CD14-positive monocyte (primary cell): ENCODE measurements around the gene NUDT9. TPM values are rescaled to one million over a fixed set of nuclear protein-coding genes. Genes with fewer than 3 reads are reported as not detected.

Source experiments
- DNase-seq, 3 donors: peaks; one replicate each; pipeline ENCODE4 v3.0.0-alpha.2; 2011 to 2022
- H2AFZ ChIP-seq: 2 replicates; pipeline ENCODE4 v1.6.0; 2012; ENCODE audit warnings: mild to moderate bottlenecking, low read depth, low read length, inconsistent platforms; ENCODE audit not compliant: insufficient read depth, poor library complexity, severe bottlenecking
- H3K27ac ChIP-seq, 2 donors: 1 replicate in 1 of 2; 2 replicates in 1 of 2; pipeline ENCODE4 v1.5.1; 2012 to 2013; ENCODE audit warnings: low read length in 2 of 2, control low read depth in 1 of 2, inconsistent platforms in 1 of 2, low read depth in 1 of 2, mild to moderate bottlenecking in 1 of 2
- H3K27me3 ChIP-seq, 2 donors: one replicate each; pipeline versions ENCODE4 v1.6.0 to v1.6.1; 2011 to 2013; ENCODE audit warnings: low read length in 2 of 2; ENCODE audit not compliant: control insufficient read depth in 2 of 2, insufficient read depth in 2 of 2
- H3K36me3 ChIP-seq, 2 donors: replicated peaks in 1 of 2; 1 replicate in 1 of 2; 2 replicates in 1 of 2; pipeline versions ENCODE4 v1.5.1 to v1.6.1; 2012 to 2013; ENCODE audit warnings: low read length in 2 of 2, control low read depth in 1 of 2, inconsistent platforms in 1 of 2, mild to moderate bottlenecking in 1 of 2; ENCODE audit not compliant: insufficient read depth in 2 of 2, control insufficient read depth in 1 of 2
- H3K4me1 ChIP-seq, 2 donors: 1 replicate in 1 of 2; 2 replicates in 1 of 2; pipeline versions ENCODE4 v1.5.1 to v1.6.1; 2012 to 2013; ENCODE audit warnings: low read length in 2 of 2, control low read depth in 1 of 2, inconsistent platforms in 1 of 2, mild to moderate bottlenecking in 1 of 2, moderate library complexity in 1 of 2; ENCODE audit not compliant: insufficient read depth in 2 of 2, control insufficient read depth in 1 of 2
- H3K4me2 ChIP-seq: replicated peaks from 2 replicates; pipeline ENCODE3; 2012; ENCODE audit warnings: low read length, moderate library complexity, mild to moderate bottlenecking; ENCODE audit not compliant: poor library complexity, severe bottlenecking; ENCODE audit errors: extremely low read depth
- H3K4me3 ChIP-seq, 3 experiments: fragments of 200-600 bp in 1 of 3; sonication (generic) in 1 of 3; replicated peaks in 1 of 3; 1 replicate in 2 of 3; 2 replicates in 1 of 3; pipeline ENCODE4 v1.5.1; 2011 to 2013; ENCODE audit warnings: low read length in 3 of 3, mild to moderate bottlenecking in 3 of 3, control low read depth in 2 of 3, low read depth in 2 of 3, inconsistent platforms in 1 of 3, moderate library complexity in 1 of 3
- H3K79me2 ChIP-seq: 2 replicates; pipeline ENCODE4 v1.6.0; 2012; ENCODE audit warnings: mild to moderate bottlenecking, control low read depth, inconsistent platforms, low read length, moderate library complexity; ENCODE audit not compliant: insufficient read depth
- H3K9ac ChIP-seq: 2 replicates; pipeline ENCODE4 v1.6.0; 2017; ENCODE audit warnings: low read length, mild to moderate bottlenecking; ENCODE audit not compliant: insufficient read depth, poor library complexity, severe bottlenecking
- H3K9me3 ChIP-seq, 2 donors: replicated peaks in 1 of 2; 1 replicate in 1 of 2; 2 replicates in 1 of 2; pipeline versions ENCODE4 v1.5.1 to v1.6.1; 2012 to 2013; ENCODE audit warnings: low read length in 2 of 2, control low read depth in 1 of 2; ENCODE audit not compliant: control insufficient read depth in 1 of 2, insufficient read depth in 1 of 2
- H4K20me1 ChIP-seq: 2 replicates; pipeline ENCODE4 v1.6.0; 2012; ENCODE audit warnings: mild to moderate bottlenecking, low read length, control low read depth, moderate library complexity; ENCODE audit not compliant: insufficient read depth
- H3K27ac Mint-ChIP-seq, 7 donors: one replicate each; pipeline ENCODE4 v1.8.0; 2020; ENCODE audit warnings: mild to moderate bottlenecking in 7 of 7, mixed read lengths in 7 of 7, moderate library complexity in 6 of 7, inconsistent platforms in 2 of 7
- H3K27me3 Mint-ChIP-seq, 3 donors: one replicate each; pipeline ENCODE4 v1.8.0; 2021 to 2022; ENCODE audit warnings: low read depth in 3 of 3, mild to moderate bottlenecking in 3 of 3, mixed read lengths in 3 of 3, moderate library complexity in 3 of 3, inconsistent platforms in 1 of 3
- H3K36me3 Mint-ChIP-seq, 2 donors: one replicate each; pipeline ENCODE4 v1.8.0; 2020; ENCODE audit warnings: mixed read lengths in 2 of 2, inconsistent platforms in 1 of 2, mild to moderate bottlenecking in 1 of 2
- H3K4me1 Mint-ChIP-seq: one replicate; pipeline ENCODE4 v1.8.0; 2020; ENCODE audit warnings: mild to moderate bottlenecking, mixed read lengths
- H3K4me3 Mint-ChIP-seq, 2 donors: one replicate each; pipeline ENCODE4 v1.8.0; 2020; ENCODE audit warnings: mild to moderate bottlenecking in 2 of 2, mixed read lengths in 2 of 2, moderate library complexity in 1 of 2
- H3K9me3 Mint-ChIP-seq, 7 donors: one replicate each; pipeline ENCODE4 v1.8.0; 2020 to 2022; ENCODE audit warnings: mixed read lengths in 7 of 7, mild to moderate bottlenecking in 6 of 7, moderate library complexity in 6 of 7, inconsistent platforms in 2 of 7
- CTCF ChIP-seq: fragments of 200-600 bp; IDR thresholded peaks from one replicate; pipeline ENCODE4 v1.8.0; 2022; ENCODE audit warnings: antibody characterized with exemption, mild to moderate bottlenecking
- WGBS: methylation state at CpG from one replicate; pipeline ENCODE4 v1.1.5; 2013; ENCODE audit warnings: missing lambda C conversion rate; ENCODE audit not compliant: insufficient coverage; 5-methylcytosine and 5-hydroxymethylcytosine counted together
- intact Hi-C, 2 donors: fragments of 100-400 bp; cut with micrococcal nuclease; formaldehyde crosslinking; loops; one replicate each; pipeline versions ENCODE4 v1.15.0 to v1.15.1; 2023
- polyA plus RNA-seq, 3 donors: library from polyadenylated mRNA; depleted of rRNA in 1 of 3; unstranded in 2 of 3; stranded (reverse) in 1 of 3; fragments of 300-500 nt in 2 of 3; fragments of >200 nt in 1 of 3; fragmentation: Illumina TruSeq in 2 of 3; gene quantifications; 1 replicate in 2 of 3; 2 replicates in 1 of 3; pipeline ENCODE4 v1.2.3, GENCODE V29; 2012 to 2021

NUDT9 gene
- polyA plus RNA-seq, 3 donors, result 9.6 to 14.3 (median 12.5) TPM

DNA sequence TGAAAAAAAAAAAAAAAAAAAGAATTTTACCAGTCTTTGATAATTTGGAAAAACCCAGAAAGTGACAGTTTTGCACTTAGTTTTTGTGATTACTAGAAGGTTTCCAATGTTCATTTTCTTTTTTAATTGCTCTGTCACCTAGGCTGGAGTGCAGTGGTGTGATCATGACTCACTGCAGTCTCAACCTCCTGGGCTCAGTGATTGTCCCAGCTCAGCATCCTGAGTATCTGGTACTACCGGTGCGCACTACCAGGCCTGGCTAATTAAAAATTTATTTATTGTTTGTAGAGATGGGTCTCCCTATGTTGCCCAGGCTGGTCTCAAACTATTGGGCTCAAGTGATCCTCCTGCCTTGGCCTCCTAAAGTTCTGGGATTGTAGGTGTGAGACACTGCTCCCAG lies 3.3 kb downstream of the NUDT9 start:
- DNase-seq, result no peak
- no peak for TF ChIP-seq CTCF
- Mint-ChIP-seq H3K27ac (no peak overlapping the region), H3K9me3 (no peaks in the 10 kb centered on the region), H3K36me3 (no peaks in the 10 kb centered on the region), H3K27me3 (peaks cover 0 to 1% (median 0%) of the 10 kb centered on the region in 3 donors), H3K4me3 (no peak overlapping the region), H3K4me1 (peaks cover 19% of the 10 kb centered on the region)
- no peaks in the 10 kb centered on the region for H3K36me3 ChIP-seq
- H3K4me3 ChIP-seq, result no peak overlapping the region
- no peaks in the 10 kb centered on the region for H4K20me1 ChIP-seq
- no peak overlapping the region for H3K27ac ChIP-seq
- no peak overlapping the region for H3K4me2 ChIP-seq
- H3K9ac ChIP-seq, result no peak overlapping the region
- no peaks in the 10 kb centered on the region for H3K27me3 ChIP-seq
- no peaks in the 10 kb centered on the region for H3K9me3 ChIP-seq
- peaks cover 44% of the 10 kb centered on the region for H3K79me2 ChIP-seq
- no CpG with 5 or more reads among the region's 2 CpGs for WGBS
- intact Hi-C loops, result no loop called here
- H3K4me1 ChIP-seq, result peaks cover 17% of the 10 kb centered on the region in 2 donors
- no peak overlapping the region for H2AFZ ChIP-seq

DNA sequence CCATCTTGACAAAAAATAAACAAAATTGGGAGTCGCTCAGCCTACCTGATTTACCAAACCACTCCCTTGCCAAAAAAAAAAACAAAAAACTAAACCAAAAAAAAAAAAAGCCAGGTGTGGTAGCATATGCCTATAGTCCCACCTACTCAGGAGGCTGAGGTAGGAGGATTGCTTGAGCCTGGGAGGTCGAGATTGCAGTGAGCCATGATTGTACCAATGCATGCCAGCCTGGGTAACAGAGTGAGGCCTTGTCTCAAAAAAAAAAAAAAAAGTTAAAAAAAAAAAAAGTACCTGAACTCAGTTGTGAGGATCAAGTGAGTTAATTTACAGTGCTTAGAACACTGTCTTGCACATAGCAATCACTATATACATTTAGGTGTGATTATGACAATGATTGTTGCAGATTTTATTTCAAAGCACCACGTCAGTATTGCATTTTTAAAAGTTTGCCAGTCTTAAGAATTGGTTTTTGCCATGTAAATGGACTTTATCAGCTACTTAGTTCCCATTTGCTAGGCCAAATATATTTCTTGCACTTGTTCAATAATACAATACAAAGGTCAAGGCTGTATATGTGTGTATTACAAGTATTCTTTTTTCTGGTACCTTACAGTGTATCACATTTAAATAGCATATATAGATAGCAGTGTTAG lies 4.6 kb downstream of the NUDT9 start:
- TF ChIP-seq CTCF, result no peak
- Mint-ChIP-seq H3K9me3 (no peaks in the 10 kb centered on the region), H3K27me3 (peaks cover 0 to 1% (median 0%) of the 10 kb centered on the region in 3 donors), H3K4me3 (no peak overlapping the region), H3K36me3 (no peaks in the 10 kb centered on the region), H3K27ac (no peak overlapping the region), H3K4me1 (peaks cover 15% of the 10 kb centered on the region)
- H3K9me3 ChIP-seq, result no peaks in the 10 kb centered on the region
- 80% methylated on average over 1 of the region's 3 CpGs for WGBS
- no peaks in the 10 kb centered on the region for H3K36me3 ChIP-seq
- H4K20me1 ChIP-seq, result no peaks in the 10 kb centered on the region
- intact Hi-C loops, result no loop called here
- no peak overlapping the region for H3K4me2 ChIP-seq
- no peak overlapping the region for H3K4me3 ChIP-seq
- peaks cover 12% of the 10 kb centered on the region in 2 donors for H3K4me1 ChIP-seq
- no peak overlapping the region for H2AFZ ChIP-seq
- no peak overlapping the region for H3K27ac ChIP-seq
- no peak for DNase-seq
- no peak overlapping the region for H3K9ac ChIP-seq
- peaks cover 47% of the 10 kb centered on the region for H3K79me2 ChIP-seq
- no peaks in the 10 kb centered on the region for H3K27me3 ChIP-seq
